Measurements from ENCODE around the gene GPALPP1. TPM values are rescaled to one million over a fixed set of nuclear protein-coding genes. Genes with fewer than 3 reads are reported as not detected.

GPALPP1 gene
- polyA plus RNA-seq, 2 of the 4 experiments (the other 2 are of a cell fraction), result 13.4 to 21.0 TPM

GRCh38 chr13:44952671-44953070, 36.7 kb upstream of the GPALPP1 start:
- ChIA-PET CTCF (interaction anchor here (3.3 kb wide), 1 partner anchor 469 kb away, joined by 11 read pairs; no protein-coding TSS in a partner anchor), POLR2A (no interaction called here)
- H3K9me3 ChIP-seq, result no peaks in the 10 kb centered on the region
- no peak for DNase-seq (ENCODE audit: low read depth in 1 of 2, low spot score in 1 of 2)
- 98% methylated on average over 2 of the region's 2 CpGs for WGBS (ENCODE audit: missing lambda C conversion rate)
- H3K27ac ChIP-seq, result no peak overlapping the region
- no peak overlapping the region for H3K4me2 ChIP-seq
- no peak for ATAC-seq
- H3K4me1 ChIP-seq, result peaks cover 15% of the 10 kb centered on the region
- FAIRE-seq, result no peak
- TF ChIP-seq, protein P1, sequence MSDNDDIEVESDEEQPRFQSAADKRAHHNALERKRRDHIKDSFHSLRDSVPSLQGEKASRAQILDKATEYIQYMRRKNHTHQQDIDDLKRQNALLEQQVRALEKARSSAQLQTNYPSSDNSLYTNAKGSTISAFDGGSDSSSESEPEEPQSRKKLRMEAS (IDR thresholded peaks at IDR 0.05), result no peak
- TF ChIP-seq RCOR1 (IDR thresholded peaks at IDR 0.05; ENCODE audit: low read depth, low read length), result no peak
- no peak for TF ChIP-seq RARB (CRISPR knock-in tag; IDR thresholded peaks at IDR 0.05)
- TF ChIP-seq CTCF (IDR thresholded peaks at IDR 0.05), result no peak
- TF ChIP-seq RNF2 (IDR thresholded peaks at IDR 0.05; ENCODE audit: borderline replicate concordance, low read depth), result no peak
- no peak for TF ChIP-seq HOXA7 (CRISPR knock-in tag; IDR thresholded peaks at IDR 0.05)
- no peak for TF ChIP-seq MAZ (IDR thresholded peaks at IDR 0.05; ENCODE audit: borderline replicate concordance, low read depth, low read length)
- no peak for TF ChIP-seq SREBF2 (IDR thresholded peaks at IDR 0.05)
- no peak for TF ChIP-seq NFE2L2 (conservative IDR thresholded peaks at IDR 0.05; ENCODE audit: low read length)
- no peak for TF ChIP-seq FOSL2 (IDR thresholded peaks at IDR 0.05)
- TF ChIP-seq FOSL2 (CRISPR knock-in tag; IDR thresholded peaks at IDR 0.05), result no peak
- TF ChIP-seq EP300 (IDR thresholded peaks at IDR 0.05), result no peak
- no peak for TF ChIP-seq NR3C1 (IDR thresholded peaks at IDR 0.05)
- no peak for TF ChIP-seq ZC3H11A (IDR thresholded peaks at IDR 0.05)
- TF ChIP-seq JUNB (IDR thresholded peaks at IDR 0.05), result no peak
- TF ChIP-seq FOXS1 (CRISPR knock-in tag; IDR thresholded peaks at IDR 0.05), result no peak
- TF ChIP-seq ESRRA (IDR thresholded peaks at IDR 0.05; ENCODE audit: borderline replicate concordance, low read length), result no peak
- TF ChIP-seq ZSCAN20 (CRISPR knock-in tag; IDR thresholded peaks at IDR 0.05), result no peak
- no peak for TF ChIP-seq EHMT2 (IDR thresholded peaks at IDR 0.05; ENCODE audit: low read depth)
- no peak for TF ChIP-seq SMC3 (IDR thresholded peaks at IDR 0.05)
- no peak for TF ChIP-seq CHD4 (IDR thresholded peaks at IDR 0.05; ENCODE audit: borderline replicate concordance)
- H3K4me3 ChIP-seq, result no peak overlapping the region

DNA sequence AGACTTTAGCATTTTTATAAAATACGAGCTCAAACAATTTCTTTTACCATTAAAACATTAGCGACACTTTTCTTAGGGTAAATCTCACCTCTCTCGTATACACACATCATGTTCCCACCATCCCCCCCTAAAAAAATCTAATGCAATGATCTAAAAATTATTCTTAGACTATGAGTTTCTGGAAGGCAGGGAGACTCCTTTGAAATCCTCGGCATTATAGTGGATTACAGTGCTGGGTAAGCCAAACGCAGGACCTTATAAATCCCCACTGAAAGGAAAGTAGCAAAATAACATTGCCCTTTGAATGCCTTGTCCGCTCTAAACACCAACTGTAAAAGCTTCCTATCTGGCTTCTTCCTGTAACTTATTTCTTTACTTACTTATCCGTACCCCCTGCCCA, 35.1 kb upstream of the GPALPP1 start:
- Histone ChIP-seq H3K4me3 (no peak overlapping the region), H3K9me3 (no peaks in the 10 kb centered on the region), H3K4me1 (peaks cover 15% of the 10 kb centered on the region), H3K27ac (no peak overlapping the region), H3K4me2 (no peak overlapping the region)
- FAIRE-seq (no peak), ATAC-seq (no peak), DNase-seq (ENCODE audit: low read depth in 1 of 2, low spot score in 1 of 2) (no peak)
- POLR2A ChIA-PET, result no interaction called here
- TF ChIP-seq ZNF302 (CRISPR knock-in tag; IDR thresholded peaks at IDR 0.05) (no peak), PHF8 (IDR thresholded peaks at IDR 0.05; ENCODE audit: borderline replicate concordance, low read depth) (no peak), JUN (IDR thresholded peaks at IDR 0.05) (no peak), ZC3H11A (IDR thresholded peaks at IDR 0.05) (no peak), GATA3 (IDR thresholded peaks at IDR 0.05; ENCODE audit: borderline replicate concordance) (no peak), CBX2 (IDR thresholded peaks at IDR 0.05; ENCODE audit: borderline replicate concordance, low read depth) (no peak), CEBPB (IDR thresholded peaks at IDR 0.05) (no peak), TP53 (CRISPR knock-in tag; IDR thresholded peaks at IDR 0.05) (no peak), RFX5 (IDR thresholded peaks at IDR 0.05) (no peak), USF2 (IDR thresholded peaks at IDR 0.05) (no peak), HEYL (CRISPR knock-in tag; IDR thresholded peaks at IDR 0.05) (no peak), ZSCAN20 (CRISPR knock-in tag; IDR thresholded peaks at IDR 0.05) (no peak)
- TF ChIP-seq, protein P2, sequence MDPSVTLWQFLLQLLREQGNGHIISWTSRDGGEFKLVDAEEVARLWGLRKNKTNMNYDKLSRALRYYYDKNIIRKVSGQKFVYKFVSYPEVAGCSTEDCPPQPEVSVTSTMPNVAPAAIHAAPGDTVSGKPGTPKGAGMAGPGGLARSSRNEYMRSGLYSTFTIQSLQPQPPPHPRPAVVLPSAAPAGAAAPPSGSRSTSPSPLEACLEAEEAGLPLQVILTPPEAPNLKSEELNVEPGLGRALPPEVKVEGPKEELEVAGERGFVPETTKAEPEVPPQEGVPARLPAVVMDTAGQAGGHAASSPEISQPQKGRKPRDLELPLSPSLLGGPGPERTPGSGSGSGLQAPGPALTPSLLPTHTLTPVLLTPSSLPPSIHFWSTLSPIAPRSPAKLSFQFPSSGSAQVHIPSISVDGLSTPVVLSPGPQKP (IDR thresholded peaks at IDR 0.05; ENCODE audit: low read depth, low read length), result no peak
- TF ChIP-seq, protein P3, sequence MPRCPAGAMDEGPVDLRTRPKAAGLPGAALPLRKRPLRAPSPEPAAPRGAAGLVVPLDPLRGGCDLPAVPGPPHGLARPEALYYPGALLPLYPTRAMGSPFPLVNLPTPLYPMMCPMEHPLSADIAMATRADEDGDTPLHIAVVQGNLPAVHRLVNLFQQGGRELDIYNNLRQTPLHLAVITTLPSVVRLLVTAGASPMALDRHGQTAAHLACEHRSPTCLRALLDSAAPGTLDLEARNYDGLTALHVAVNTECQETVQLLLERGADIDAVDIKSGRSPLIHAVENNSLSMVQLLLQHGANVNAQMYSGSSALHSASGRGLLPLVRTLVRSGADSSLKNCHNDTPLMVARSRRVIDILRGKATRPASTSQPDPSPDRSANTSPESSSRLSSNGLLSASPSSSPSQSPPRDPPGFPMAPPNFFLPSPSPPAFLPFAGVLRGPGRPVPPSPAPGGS (IDR thresholded peaks at IDR 0.05), result no peak
- CTCF ChIA-PET, result interaction anchor here (0.8 to 5.0 kb wide), 4 partner anchors 11 to 484 kb away, joined by 3 to 17 read pairs (median 6); no protein-coding TSS in a partner anchor
- 96% methylated on average over 7 of the region's 7 CpGs for WGBS (ENCODE audit: missing lambda C conversion rate)

All from A549 (cell line).